NOMO-1 treated with dmso at 0.1 percent for 144 hours (cell line): ENCODE data around the gene KCTD13.
"Not testable (repeated sequence)": the region's sequence is repeated elsewhere in the genome, so short reads cannot be mapped to it uniquely, and the experiment has no call there.

Source experiments
- DNase-seq: peaks from one replicate; lab custom pipeline; 2025; ENCODE audit not compliant: unreplicated experiment; lab: John Stamatoyannopoulos, UW

Gene KCTD13

DNA sequence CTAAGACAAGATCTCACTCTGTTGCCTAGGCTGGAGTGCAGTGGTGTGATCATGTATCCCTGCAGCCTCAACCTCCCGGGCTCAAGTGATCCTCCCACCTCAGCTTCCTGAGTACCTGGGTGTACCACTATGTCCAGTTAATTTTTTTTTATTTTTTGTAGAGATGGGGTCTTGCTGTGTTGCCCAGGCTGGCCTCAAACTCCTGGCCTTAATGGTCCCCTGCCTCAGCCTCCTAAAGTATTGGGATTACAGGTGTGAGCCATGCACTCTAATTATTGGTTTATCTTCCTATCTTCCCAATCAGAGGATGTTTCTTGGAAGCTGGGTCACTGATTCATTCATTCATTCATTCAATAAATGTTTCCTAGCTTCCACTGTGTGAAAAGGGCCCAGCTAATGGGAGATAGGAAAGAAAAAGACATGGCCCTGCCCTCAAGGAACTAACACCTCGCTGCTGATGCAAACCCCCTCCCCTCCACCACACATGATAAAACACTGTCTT is 17.3 kb downstream of the KCTD13 start:
- no peak for DNase-seq

DNA sequence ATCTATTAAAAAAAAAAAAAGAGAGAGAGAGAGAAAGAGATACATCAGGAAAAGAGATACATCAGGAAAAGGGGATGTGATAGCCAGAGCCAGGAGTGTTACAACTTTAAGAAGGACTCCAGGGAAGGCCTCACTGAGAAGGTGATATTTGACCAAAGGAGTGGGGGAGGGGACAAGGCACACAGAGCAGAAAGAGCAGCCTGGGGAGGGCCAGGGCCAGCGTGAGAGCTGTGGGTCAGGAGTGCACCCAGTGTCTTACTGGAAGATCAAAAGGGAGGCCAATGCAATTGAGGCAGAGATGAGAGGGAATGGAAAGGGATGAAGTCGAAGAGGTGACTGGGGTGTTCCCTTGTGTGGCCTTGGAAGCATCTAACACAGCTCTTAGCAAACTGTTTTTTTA is 18.1 kb downstream of the KCTD13 start:
- no peak for DNase-seq

DNA sequence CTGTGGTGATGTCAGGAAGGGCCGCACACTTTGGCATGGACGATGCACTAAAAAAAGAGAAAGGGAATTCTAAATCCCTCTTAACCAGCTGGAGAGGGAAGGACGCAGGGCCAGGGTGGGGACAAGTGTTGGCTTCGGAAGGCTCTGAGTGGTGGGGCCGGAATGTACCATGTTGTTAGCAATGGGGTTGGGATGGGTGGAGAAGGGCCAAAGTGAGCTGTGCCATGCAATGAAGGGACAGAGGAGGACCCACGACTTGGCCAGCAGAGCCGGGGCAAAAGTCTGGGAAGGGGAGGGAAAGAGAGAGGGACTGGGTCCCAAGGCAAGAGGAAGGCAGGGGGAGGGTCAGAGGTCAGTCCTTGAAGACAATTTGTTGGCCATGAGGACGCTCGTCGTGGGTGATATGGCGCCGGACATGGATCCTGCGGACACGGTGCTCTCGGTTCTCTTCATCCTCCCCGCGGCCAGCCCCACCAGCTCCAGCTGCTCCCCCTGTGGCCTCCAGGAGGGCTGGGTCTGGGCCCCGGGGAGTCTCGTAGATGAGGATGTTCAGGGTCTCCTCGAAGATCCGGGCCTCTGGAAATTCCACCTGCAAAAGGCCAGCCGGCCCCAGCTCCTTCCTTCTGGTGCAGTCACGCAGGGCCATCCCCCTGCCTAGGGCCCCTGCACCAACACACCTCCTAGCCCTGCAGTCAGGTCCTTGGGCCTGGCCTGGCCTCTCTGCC is 19.3 kb downstream of the KCTD13 start:
- DNase-seq, result no peak

DNA sequence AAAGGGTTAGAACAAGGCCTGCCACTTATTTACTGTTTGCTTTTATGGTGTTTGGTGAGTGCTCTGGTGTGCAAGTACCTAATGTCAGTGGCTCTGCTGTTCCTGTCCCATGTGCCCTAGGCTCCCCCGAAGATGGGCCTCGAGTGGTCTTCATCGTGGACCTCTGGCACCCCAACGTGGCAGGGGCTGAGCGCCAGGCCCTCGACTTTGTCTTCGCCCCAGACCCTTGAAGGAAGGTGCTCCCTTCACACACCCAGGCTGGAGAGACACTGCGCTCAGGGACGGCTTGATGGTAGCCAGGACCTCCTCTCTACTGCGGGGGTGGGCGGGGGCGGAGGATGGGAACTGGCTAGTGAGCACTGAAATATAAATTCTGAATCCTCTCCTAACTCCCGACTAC is 20.4 kb downstream of the KCTD13 start:
- DNase-seq, result no peak

DNA sequence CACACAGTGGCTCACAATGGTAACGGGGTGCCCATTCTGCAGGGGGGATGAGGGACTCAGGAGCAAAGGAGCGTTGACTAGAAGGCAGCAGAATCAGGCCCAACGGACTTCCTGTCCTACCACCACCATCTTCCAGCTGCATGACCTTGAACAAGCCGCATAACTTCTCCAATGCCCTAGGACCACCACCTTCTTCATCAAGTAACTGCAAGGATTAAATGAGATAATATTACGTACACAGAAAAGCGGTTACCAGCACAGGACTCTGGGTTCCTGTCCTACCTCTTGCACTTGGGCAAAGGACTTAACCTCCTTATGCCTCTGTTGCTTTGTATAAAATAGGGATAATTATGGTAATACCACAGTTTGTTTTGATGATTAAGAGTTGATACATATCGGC is 21.1 kb downstream of the KCTD13 start:
- DNase-seq, result no peak

DNA sequence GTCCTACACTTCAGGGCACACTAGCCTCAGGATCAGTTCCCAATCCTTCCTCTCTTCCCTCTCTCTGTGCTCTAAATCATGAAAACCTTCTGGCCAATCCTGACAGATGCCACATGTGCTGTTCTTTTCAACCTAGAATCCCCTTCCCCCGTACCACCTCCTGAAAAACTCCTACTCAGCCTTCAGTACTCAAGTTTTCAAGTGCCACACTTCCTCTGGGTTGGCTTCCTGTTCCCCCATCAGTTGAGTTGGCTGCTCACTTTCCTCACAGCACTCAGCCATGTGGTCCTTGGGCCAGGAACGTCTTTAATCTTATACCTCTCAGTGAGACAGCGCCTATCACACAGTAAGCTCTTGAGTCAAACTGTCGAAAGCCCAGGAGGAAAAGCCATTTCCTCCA is 22.4 kb downstream of the KCTD13 start:
- no peak for DNase-seq

DNA sequence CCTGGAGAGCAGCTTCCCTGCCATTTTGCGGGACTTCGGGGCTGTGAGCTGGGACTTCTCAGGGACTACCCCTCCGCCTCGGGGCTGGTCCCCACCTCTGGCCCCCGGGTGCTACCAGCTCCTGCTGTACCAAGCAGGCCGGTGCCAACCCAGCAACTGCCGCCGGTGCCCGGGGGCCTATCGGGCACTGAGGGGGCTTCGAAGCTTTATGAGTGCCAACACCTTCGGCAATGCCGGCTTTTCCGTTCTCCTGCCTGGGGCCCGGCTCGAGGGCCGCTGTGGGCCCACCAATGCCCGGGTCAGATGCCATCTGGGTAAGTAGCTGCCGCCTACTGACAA is 24.4 kb downstream of the KCTD13 start:
- DNase-seq, result no peak

DNA sequence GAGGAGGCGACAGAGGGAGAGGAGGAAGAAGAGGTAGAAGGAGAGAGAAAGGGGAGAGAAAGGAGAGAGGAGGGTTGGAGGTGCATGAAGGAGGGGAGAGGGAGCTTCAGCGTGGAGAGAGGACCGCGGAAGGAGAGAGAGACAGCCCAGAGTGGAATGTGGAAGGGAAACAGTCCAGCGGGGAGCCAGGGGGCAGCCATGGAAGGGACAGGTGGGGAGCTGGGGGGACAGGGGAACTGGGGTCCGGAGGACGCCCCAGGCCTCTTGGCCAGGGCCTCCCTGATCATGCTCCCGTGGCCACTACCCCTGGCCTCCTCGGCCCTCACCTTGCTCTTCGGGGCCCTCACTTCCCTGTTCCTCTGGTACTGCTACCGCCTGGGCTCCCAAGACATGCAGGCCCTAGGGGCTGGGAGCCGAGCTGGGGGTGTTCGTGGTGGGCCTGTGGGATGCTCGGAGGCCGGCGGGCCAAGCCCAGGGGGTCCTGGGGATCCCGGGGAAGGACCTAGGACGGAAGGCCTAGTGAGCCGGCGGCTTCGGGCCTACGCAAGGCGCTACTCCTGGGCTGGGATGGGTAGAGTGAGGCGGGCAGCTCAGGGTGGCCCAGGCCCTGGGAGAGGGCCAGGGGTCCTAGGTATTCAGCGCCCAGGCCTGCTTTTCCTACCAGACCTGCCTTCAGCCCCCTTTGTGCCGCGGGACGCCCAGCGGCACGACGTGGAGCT is 25.0 kb downstream of the KCTD13 start:
- no peak for DNase-seq

DNA sequence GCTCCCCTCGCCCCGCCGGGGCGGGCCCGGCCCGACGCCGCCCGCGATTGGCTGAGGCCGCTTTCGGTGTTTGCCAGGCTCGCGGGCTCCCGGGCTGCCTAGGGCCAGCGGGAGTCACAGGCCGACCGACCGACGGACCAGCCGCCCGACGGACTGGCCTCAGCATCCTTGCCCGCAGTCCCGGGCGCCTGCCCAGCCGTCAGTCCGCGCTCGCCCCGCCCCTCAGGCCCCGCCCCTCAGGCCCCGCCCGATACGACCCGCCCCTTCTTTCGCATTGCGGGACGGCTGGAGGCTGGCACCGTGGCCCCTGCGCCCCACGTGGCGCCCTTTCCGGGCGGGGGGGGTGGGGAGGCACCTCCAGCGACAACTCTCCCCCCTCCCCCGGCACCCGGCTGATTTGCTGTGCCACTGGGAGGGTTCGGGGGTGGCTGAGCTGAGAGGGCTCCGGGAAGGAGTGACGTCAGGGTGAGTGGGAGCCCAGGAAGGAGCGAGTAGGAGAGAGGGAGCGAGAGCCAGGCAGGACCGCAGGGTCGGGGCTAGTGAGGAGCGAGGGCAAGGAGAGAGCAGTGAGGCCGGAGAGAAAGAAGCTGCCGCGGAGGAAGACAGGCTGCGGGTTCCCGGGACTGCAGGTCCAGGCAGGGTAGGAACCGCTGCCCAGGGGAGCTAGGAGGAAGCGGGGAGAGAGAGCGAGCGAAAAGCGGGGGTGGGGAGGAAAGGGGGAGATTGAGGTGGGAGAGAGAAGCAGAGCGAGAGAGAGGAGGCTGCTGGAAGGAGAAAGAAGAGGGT is 25.7 kb downstream of the KCTD13 start, which contains the start of gene ASPHD1:
ASPHD1 (plus strand) TSS at position 387 of the 786 bp plus-strand sequence. CDS start 484 bp downstream, outside the sequence.
- DNase-seq, result peak; percentile 31

DNA sequence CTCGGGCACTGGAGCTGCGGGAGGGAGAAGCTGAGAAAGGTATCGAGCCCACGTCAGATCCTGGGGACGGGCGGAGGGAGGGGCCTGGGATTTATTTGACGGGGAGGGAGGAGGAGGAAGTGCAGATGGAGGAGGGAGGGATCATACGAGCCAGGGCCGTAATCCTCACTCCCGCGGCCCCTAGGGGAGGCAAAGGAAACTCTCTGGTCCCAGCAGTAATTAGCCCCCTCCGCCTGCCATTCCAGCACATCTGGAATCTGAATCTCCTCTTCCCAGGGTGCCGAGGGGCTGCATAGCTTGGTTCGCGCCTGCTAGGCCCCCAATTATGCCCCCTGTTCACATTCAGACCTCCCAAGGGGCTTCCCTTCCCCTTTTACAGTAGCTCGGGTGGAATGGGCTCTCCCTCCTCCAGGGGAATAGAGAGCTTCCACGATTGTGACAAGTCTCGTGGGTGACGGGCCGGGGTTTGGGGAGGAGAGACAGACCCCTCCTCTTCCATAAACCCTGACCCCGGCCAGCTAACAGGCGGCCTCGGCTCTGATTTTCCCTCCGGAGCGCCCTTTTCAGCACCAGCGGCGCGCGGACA is 26.4 kb downstream of the KCTD13 start, which contains the start of gene SEZ6L2:
SEZ6L2 (minus strand) TSS at position 35 of the 586 bp plus-strand sequence. CDS start 531 bp downstream, outside the sequence.
- DNase-seq, result peak; percentile 63

DNA sequence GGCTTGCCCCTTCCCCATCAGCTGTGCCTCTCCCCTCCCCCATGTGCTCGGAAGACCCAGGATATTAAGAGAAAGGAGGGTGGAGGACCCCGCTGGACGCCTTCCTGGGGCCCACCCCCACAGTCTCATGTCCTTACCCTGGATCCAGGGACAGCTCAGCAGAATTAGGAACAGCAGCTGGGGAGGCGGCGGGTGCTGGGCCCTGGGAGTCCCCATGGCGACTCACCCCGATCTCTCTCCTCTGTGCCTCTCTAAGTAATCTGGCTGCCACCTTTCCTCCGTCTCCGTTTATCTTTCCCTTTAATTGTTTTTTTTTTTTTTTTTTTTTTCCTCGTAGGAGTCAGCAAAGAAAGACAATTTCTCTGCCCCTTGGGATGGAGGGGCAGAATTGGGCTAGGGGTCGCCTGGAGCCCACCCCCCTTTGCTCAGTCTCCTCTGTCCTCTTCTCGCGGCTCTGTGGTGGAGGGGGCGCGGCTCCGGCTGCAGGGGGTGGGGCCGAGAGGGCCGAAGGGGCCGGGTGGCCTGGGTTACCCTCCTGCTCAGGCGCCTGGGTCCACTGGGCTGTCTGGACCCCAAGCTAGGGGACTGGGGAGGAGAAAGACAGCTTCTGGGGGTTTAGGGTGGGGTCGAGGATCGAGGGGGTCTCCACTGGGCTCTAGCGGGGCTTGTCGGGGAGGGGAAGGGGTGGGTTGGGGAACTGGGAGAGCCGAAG is 27.1 kb downstream of the KCTD13 start:
- no peak for DNase-seq

DNA sequence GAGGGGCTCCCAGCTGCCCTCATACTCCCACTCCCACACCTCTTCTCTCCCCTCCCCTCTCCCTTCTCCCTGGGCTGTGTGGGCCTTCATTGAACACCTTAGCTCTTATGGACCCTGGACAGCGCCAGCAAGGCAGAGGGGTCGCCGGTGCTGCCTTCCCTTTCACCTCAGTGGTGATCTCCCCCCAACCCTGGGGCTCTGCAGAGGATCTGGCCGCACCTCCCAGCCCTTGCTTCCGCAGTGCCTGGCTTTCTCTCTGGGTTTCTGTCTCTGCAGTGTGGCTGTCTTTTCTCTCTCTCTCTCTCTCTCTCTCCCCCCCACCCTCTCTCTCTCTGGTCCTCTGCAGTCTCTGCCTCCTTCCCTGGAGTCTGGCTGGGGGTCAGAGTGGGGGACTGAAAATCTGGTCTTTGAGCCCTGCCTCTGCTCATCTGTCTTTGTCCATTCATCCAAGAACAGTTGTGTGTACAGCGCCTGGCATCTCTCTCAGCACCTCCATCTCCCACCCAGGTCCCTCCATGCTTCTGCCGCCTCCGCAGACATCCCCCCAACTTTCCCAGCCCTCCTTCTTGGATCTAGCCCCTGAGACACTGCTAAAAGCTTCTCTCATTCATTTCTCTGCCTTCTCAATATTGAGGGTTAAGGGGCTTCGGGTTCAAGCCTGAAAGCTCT is 27.8 kb downstream of the KCTD13 start:
- DNase-seq, result no peak

DNA sequence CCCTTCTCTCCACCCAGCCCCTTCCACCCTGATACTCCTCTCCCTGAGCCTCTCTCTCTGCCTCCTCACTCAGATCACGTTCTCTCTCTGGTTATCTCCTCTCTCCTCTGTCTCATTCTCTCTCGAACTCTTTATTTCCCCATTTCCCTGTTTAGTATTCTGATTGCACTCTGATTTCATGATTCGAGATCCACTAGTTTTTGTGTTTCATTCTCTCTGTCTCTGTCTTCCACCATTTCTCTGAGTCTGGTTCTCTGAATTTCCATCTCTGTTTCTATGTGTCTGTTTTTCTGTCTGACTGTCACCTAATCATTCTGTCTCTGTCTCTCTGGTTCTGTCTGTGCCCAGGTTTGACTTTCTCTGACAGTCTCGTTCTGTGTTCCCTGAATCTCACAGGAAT is 28.7 kb downstream of the KCTD13 start:
- DNase-seq, result no peak

DNA sequence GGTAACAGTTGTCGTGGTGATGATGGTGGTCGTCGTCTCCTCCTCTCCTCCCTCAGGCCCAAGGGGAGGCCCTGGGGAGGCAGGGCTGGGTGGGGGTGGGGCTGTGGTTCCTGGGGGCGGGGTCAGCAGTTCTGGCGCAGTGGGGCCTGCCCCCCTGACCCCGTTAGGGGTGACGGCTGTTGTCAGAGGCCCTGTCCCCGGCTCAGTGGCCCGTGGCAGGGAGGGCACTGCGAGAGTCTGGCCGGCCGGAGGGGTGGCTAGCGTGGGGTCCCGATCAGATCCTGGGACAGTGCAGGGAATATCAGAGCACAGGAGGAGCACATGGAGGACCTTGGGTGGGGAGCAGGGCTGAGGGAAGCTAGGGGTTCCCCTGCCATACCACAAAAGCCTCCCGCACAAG is 29.2 kb downstream of the KCTD13 start:
- no peak for DNase-seq

DNA sequence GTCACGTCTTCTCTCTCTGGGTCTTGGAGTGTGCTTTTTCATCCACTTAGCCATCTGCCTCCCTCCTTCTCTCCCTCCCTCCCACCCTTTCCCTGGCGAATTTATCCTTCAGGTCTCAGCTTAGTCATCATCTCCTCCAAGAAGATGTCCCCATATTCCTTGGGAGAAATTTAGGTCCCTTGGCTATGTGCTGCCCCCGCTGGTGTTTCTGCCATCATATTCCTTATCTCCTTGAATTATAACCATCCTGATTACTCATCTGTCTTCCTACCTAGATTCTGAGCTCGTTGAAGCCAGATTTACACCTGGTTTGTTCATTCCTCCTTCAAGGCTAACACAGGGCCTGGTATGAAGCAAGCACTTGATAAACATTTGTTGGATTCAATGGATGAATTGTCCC is 31.7 kb downstream of the KCTD13 start:
- DNase-seq, result no peak

DNA sequence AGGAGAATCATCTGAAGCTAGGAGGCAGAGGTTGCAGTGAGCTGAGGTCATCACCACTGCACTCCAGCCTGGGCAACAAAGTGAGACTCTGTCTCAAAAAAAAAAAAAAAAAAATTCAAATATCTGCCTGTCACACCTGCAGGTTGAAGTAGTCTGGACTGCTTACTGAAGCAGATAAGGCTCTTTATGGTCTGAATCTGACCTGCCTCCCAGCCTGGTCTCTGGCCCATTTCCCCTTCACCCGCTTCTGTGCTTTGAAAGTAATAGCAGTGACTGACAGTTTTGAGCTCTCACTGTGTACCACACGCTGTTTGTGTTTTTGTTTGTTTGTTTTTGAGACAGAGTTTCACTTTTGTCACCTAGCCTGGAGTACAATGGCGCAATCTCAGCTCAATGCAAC is 32.5 kb downstream of the KCTD13 start:
- DNase-seq, result no peak

DNA sequence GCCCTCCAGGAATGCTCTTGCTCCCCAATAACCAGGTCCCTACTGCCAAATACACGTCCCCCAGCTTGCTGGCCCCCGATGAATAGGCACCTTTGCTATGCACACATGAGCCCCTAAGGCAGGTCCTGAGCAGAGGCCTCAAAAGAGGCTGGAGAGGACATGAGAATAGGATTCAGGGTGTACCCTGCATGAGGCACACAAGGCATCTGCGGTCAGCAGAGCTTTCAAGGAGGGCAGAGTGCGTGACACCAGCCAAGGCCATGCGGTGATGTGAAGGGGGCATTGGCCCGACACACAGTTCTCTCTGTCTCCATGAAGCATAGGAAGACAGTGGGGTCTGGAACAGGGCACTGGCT is 33.6 kb downstream of the KCTD13 start:
- no peak for DNase-seq

DNA sequence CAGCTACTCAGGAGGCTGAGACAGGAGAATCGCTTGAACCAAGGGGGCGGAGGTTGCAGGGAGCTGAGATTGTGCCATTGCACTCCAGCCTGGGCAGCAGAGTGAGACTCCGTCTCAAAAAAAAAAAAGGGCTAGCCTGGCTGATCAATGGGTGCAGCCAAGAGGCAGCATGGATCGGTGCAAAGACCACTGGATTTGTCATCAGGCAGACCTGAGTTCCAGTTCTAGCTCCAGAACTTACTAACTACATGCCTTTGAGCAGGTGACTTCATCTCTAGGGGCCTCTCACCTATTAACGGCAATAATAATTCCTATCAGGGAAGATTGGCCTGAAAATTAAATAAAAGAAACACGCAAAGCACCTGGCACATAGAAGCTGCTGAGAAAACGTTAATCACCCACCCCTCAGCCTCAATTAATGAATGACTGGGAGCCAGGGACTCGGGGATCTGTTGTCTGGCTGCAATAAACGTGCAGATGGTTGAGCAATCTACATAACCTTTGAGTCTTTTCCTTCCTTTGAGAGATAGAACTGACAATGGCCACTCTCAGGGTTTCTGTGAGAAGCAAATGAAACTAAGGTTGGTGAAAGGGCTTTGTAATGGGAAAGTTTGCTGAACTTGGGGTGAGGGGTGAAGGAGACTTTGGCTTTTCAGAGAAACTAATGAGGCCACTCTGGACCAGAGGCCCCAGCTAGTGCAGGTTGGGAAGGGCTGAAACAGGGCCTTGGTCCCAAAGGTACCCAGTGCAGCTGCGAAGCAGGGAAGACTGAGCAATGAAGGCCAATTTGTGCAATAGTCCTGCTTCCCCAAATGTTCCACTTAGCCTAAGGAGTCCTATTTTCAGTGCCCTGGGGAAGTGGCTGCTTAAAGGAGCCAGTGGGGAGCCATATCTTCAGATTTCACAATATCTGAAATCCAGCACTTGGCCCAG is 34.2 kb downstream of the KCTD13 start:
- DNase-seq, result peak; percentile 36

DNA sequence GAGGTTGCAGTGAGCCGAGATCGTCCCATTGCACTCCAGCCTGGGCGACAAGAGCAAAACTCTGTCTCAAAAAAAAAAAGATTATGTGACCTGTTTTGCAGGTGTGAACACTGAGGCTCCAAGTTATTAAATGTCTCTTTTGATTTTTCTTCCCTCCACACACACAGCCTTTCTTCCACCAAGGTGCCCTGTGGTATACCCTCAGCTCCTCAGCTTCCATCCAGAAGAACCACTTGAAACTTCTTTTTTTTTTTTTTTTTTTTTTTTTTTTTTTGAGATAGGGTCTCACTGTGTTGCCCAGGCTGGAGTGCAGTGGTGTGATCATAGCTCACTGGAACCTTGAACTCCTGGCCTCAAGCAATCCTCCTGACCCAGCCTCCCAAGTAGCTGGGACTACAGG is 36.7 kb downstream of the KCTD13 start:
- DNase-seq, result not testable (repeated sequence)
